GM23248 (cell line): Measurements from ENCODE around the gene CD46. TPM values are rescaled to one million over a fixed set of nuclear protein-coding genes. Genes with fewer than 3 reads are reported as not detected.

Experiments
- DNase-seq: peaks from one replicate; pipeline ENCODE4 v3.0.0-alpha.2; 2015
- H2AFZ ChIP-seq: fragments of 200-600 bp; sonication (generic); 2 replicates; pipeline ENCODE4 v1.6.1; 2016; ENCODE audit warnings: antibody characterized with exemption
- H3F3A ChIP-seq: fragments of 200-600 bp; sonication (generic); 2 replicates; pipeline ENCODE4 v1.6.1; 2016; ENCODE audit warnings: mild to moderate bottlenecking, antibody characterized with exemption, mixed run types; ENCODE audit not compliant: insufficient read depth
- H3K27ac ChIP-seq: fragments of 200-600 bp; sonication (generic); 2 replicates; pipeline ENCODE4 v1.5.1; 2016; ENCODE audit warnings: mild to moderate bottlenecking
- H3K27me3 ChIP-seq: fragments of 200-600 bp; sonication (generic); replicated peaks from 2 replicates; pipeline ENCODE4 v1.6.1; 2016; ENCODE audit warnings: mild to moderate bottlenecking; ENCODE audit not compliant: insufficient read depth
- H3K36me3 ChIP-seq: fragments of 200-600 bp; sonication (generic); 2 replicates; pipeline ENCODE4 v1.6.1; 2016; ENCODE audit warnings: low read depth, mild to moderate bottlenecking
- H3K4me1 ChIP-seq: fragments of 200-600 bp; sonication (generic); 2 replicates; pipeline ENCODE4 v1.6.1; 2016; ENCODE audit warnings: mild to moderate bottlenecking; ENCODE audit not compliant: insufficient read depth
- H3K4me2 ChIP-seq: fragments of 200-600 bp; sonication (generic); one replicate; pipeline ENCODE4 v1.6.1; 2016; ENCODE audit warnings: mild to moderate bottlenecking; ENCODE audit not compliant: unreplicated experiment
- H3K4me3 ChIP-seq: fragments of 200-600 bp; sonication (generic); 2 replicates; pipeline ENCODE4 v1.5.1; 2016; ENCODE audit warnings: mild to moderate bottlenecking
- H3K79me2 ChIP-seq: fragments of 200-600 bp; sonication (generic); 2 replicates; pipeline ENCODE4 v1.6.1; 2016; ENCODE audit warnings: mild to moderate bottlenecking; ENCODE audit not compliant: insufficient read depth
- H3K9ac ChIP-seq: fragments of 200-600 bp; sonication (generic); 2 replicates; pipeline ENCODE4 v1.6.1; 2016; ENCODE audit warnings: mild to moderate bottlenecking
- H3K9me2 ChIP-seq: fragments of 200-600 bp; sonication (generic); 2 replicates; pipeline ENCODE4 v1.6.1; 2016; ENCODE audit warnings: mixed run types, mild to moderate bottlenecking, moderate library complexity; ENCODE audit not compliant: insufficient read depth
- H3K9me3 ChIP-seq: fragments of 200-600 bp; sonication (generic); one replicate; pipeline ENCODE4 v1.6.1; 2017; ENCODE audit warnings: low read depth
- H4K20me1 ChIP-seq: fragments of 200-600 bp; sonication (generic); 2 replicates; pipeline ENCODE4 v1.6.0; 2016; ENCODE audit not compliant: insufficient read depth
- EZH2 ChIP-seq: fragments of 200-600 bp; sonication (generic); IDR thresholded peaks from 2 replicates; pipeline ENCODE4 v1.6.1; 2018; ENCODE audit warnings: antibody characterized with exemption, mild to moderate bottlenecking; ENCODE audit not compliant: insufficient read depth, poor library complexity, severe bottlenecking
- EZH2phosphoT487 ChIP-seq: fragments of 200-600 bp; sonication (generic); IDR thresholded peaks from 2 replicates; pipeline ENCODE4 v1.6.1; 2018; ENCODE audit warnings: antibody characterized with exemption, moderate library complexity, mild to moderate bottlenecking, low read depth; ENCODE audit not compliant: insufficient read depth
- WGBS, 2 experiments: methylation state at CpG; one replicate each; pipeline ENCODE4 v1.1.6; 2015 to 2017; ENCODE audit warnings: low lambda C conversion rate in 2 of 2, low coverage in 1 of 2; ENCODE audit errors: missing lambda C conversion rate in 2 of 2; 5-methylcytosine and 5-hydroxymethylcytosine counted together
- in situ Hi-C: fragments of 300-500 bp; cut with MboI; formaldehyde crosslinking; loops from 2 replicates; pipeline ENCODE4 v1.15.0; 2020
- polyA plus RNA-seq: library from polyadenylated mRNA; unstranded; fragments of >200 nt; fragmentation: Nextera tagmentation; extraction: Ambion mirVana; gene quantifications from 2 replicates; pipeline ENCODE4 v1.2.1, GENCODE V29; 2016
- total RNA-seq: library from RNA; depleted of rRNA; stranded (reverse); fragments of >200 nt; shearing (Covaris generic); gene quantifications from 2 replicates; pipeline ENCODE4 v1.2.3, GENCODE V29; 2014

The CD46 gene
- total and polyA plus RNA-seq, 2 experiments from 2014 or later: 49.2 to 117 TPM

DNA sequence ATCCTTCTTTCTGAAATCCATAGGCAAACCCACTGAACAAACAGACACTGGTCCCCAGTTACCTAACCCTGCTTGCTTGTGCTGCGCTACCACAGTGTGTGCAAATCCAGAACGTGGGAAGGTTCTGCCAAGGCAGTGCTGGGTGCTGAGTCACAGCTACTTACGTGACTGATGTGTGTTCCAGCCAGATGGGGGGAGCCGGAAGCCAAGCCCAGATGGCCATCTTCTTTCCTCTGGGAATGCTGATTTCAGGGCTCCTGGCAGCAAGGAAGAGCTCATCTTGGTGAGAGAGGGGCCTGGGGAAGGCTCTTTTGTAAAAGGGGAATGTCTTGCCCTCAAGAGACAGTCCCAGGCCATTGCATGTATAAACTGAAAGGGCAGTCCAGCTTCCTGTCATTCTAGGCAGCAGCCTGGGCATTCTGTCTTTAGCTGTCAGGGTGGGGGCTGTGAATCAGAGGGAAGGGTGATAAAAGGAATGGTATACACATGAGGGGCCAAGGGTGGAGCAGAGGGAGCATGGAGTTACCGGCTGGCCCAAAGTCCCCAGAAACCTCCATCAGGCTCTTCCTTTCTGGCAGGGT, 54.1 kb downstream of the CD46 start:
- H3K9me2 ChIP-seq: no peaks in the 10 kb centered on the region
- no peaks in the 10 kb centered on the region for H4K20me1 ChIP-seq
- peak overlapping the region; percentile 54 for H3K4me3 ChIP-seq
- H3K9ac ChIP-seq: peak overlapping the region; percentile 63
- in situ Hi-C loops: no loop called here
- peaks cover 23% of the 10 kb centered on the region for H3F3A ChIP-seq
- 8 to 13% methylated on average over 5 of the region's 5 CpGs for WGBS, 2 experiments
- DNase-seq: peak; percentile 99
- no peaks in the 10 kb centered on the region for H3K36me3 ChIP-seq
- peak overlapping the region; percentile 83 for H3K27ac ChIP-seq
- H2AFZ ChIP-seq: peak overlapping the region; percentile 72
- H3K27me3 ChIP-seq: no peaks in the 10 kb centered on the region
- H3K4me2 ChIP-seq: peak overlapping the region; percentile 90
- peaks cover 35% of the 10 kb centered on the region for H3K4me1 ChIP-seq
- H3K79me2 ChIP-seq: no peaks in the 10 kb centered on the region
- no peaks in the 10 kb centered on the region for H3K9me3 ChIP-seq
- TF ChIP-seq EZH2 (no peak), EZH2phosphoT487 (no peak)

DNA sequence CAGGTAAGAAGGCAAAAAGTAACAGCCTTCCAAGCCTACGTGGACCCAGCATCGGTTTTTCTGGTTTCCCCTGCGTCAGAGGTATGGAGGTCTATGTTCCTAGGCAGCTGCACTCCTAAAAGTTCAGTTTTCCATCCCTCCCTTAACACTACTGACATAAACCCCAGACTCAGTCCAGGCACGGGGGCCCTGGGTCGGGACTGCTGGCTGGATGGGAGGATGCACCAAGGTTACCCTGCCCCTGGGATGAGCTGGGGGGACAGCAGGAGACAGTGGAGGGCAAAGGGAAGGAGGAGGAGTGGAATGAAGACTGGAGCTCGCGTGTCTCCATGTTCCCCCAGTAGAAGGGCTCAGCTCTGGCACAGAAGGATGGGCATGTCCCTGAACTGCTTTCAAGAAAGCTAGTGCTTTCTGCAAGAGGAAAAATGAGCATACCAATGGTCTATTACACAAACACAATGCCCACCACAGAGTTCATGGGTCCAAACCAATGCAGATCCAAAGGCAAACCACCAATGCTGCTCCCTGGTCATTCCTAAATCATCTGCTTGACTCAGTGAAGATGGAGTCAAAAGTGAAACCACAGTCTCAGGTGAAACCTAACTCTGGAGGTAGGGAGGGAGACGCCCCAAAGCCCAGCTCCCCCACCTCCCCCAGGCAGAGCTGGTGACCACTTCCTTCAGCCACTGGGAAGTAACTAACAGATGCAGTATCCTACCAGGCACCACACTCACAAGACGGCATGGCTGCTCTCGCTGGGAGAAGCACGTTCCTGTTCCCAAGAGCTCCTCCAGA, 54.9 kb downstream of the CD46 start:
- H3K27me3 ChIP-seq: no peaks in the 10 kb centered on the region
- no peak for TF ChIP-seq EZH2
- TF ChIP-seq EZH2phosphoT487: no peak
- peak overlapping the region; percentile 83; the same call in 1 of the 2 replicates for H3K27ac ChIP-seq
- DNase-seq: no peak
- H3K36me3 ChIP-seq: no peaks in the 10 kb centered on the region
- H4K20me1 ChIP-seq: no peaks in the 10 kb centered on the region
- 95 to 96% methylated on average over 11 of the region's 11 CpGs for WGBS, 2 experiments
- H3K79me2 ChIP-seq: no peaks in the 10 kb centered on the region
- H3F3A ChIP-seq: peaks cover 23% of the 10 kb centered on the region
- H3K4me2 ChIP-seq: peak overlapping the region; percentile 90
- H3K9me3 ChIP-seq: no peaks in the 10 kb centered on the region
- H3K4me3 ChIP-seq: peak overlapping the region; percentile 54
- H3K9ac ChIP-seq: peak overlapping the region; percentile 63
- H2AFZ ChIP-seq: no peak overlapping the region
- in situ Hi-C loops: no loop called here
- peaks cover 36% of the 10 kb centered on the region for H3K4me1 ChIP-seq
- H3K9me2 ChIP-seq: no peaks in the 10 kb centered on the region

DNA sequence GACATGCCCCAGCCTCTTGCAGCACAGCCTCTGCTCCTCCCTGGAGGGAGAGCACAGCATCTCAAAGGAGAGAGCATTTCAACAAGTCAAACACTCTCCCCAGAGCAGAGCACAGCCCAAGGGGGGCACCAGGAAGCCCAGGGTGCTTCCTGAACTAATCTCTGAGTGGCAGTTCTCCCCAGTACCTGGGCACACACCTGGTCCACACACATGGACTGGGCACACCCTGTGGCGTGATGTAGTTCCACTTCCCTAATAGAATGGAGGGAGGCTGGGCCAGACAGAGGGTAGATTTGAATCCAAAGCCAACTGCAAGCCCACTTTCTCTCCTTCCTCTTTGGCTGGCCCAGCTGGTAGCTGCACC, 55.5 kb downstream of the CD46 start:
- H3F3A ChIP-seq: peaks cover 23% of the 10 kb centered on the region
- H3K27ac ChIP-seq: no peak overlapping the region
- no peaks in the 10 kb centered on the region for H3K79me2 ChIP-seq
- H2AFZ ChIP-seq: no peak overlapping the region
- DNase-seq: no peak
- no peak overlapping the region for H3K4me3 ChIP-seq
- H3K9ac ChIP-seq: no peak overlapping the region
- no peaks in the 10 kb centered on the region for H4K20me1 ChIP-seq
- TF ChIP-seq EZH2: no peak
- no peak for TF ChIP-seq EZH2phosphoT487
- no peaks in the 10 kb centered on the region for H3K27me3 ChIP-seq
- H3K4me1 ChIP-seq: peaks cover 36% of the 10 kb centered on the region
- no peaks in the 10 kb centered on the region for H3K9me3 ChIP-seq
- H3K9me2 ChIP-seq: no peaks in the 10 kb centered on the region
- H3K4me2 ChIP-seq: no peak overlapping the region
- 94 to 100% methylated on average over 1 of the region's 1 CpG for WGBS, 2 experiments
- in situ Hi-C loops: no loop called here
- no peaks in the 10 kb centered on the region for H3K36me3 ChIP-seq

DNA sequence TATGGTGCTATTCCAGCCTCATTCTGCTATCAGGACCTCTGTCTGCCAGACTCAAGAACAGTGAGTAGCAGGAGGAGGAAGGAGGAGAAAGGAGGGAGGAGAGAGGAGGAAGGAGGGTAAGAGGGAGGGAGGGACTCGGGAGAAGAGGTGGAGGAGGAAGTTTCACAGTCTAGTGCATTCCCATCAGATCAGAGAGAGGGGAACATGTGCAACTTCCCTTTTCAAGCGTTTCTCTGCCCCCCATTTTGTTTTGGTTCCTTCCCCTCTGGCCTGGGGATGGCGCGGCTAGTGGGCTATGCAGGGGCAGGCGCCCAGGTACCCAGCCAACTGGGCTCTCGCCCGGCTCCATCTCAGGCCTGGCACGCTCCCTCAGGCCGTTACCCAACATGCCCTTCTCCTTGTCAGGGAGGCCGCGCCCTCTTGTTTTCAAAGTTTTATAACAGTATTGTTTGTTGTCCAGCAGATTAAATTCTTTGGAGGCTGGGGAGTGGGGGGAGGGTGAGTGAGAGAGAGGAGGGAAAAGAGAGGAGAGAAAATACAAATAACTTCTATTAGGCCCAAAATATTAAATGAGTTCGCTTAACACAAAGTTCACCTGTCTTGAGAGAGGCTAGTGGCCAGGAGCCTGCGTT, 56.0 kb downstream of the CD46 start:
- Histone ChIP-seq H3K27me3 (no peaks in the 10 kb centered on the region), H4K20me1 (no peaks in the 10 kb centered on the region), H3K79me2 (no peaks in the 10 kb centered on the region), H3K9ac (no peak overlapping the region), H3K4me2 (no peak overlapping the region), H2AFZ (no peak overlapping the region), H3K9me3 (no peaks in the 10 kb centered on the region), H3K9me2 (no peaks in the 10 kb centered on the region), H3K4me1 (peaks cover 36% of the 10 kb centered on the region), H3F3A (peaks cover 23% of the 10 kb centered on the region), H3K4me3 (no peak overlapping the region), H3K27ac (no peak overlapping the region), H3K36me3 (no peaks in the 10 kb centered on the region)
- in situ Hi-C loops: no loop called here
- TF ChIP-seq EZH2phosphoT487 (no peak), EZH2 (no peak)
- DNase-seq: no peak
- 88% methylated on average over 13 of the region's 13 CpGs for WGBS, 2 experiments
